Measurements from ENCODE around the gene TMLHE.
"Not testable (repeated sequence)": the region's sequence is repeated elsewhere in the genome, so short reads cannot be mapped to it uniquely, and the experiment has no call there.

The TMLHE gene

GRCh38 chrX:155632431-155633100 is 19.8 kb upstream of the TMLHE start:
- DNase-seq (ENCODE audit: low read depth, low spot score), result no peak

GRCh38 chrX:155620110-155620509 is 7.4 kb upstream of the TMLHE start:
- not testable (repeated sequence) for H3K9ac ChIP-seq (ENCODE audit: insufficient read length, low read depth); H3K36me3 ChIP-seq (ENCODE audit: insufficient read depth, insufficient read length, low read length); H3K4me1 ChIP-seq (ENCODE audit: insufficient read depth, insufficient read length); H3K27me3 ChIP-seq (ENCODE audit: insufficient read depth, insufficient read length); H3K9me3 ChIP-seq (ENCODE audit: insufficient read depth, low read length); H3K4me3 ChIP-seq (ENCODE audit: insufficient read length, low read depth); DNase-seq (ENCODE audit: low read depth, low spot score)

More at GRCh38 chrX:155632431-155633100, 19.8 kb upstream of the TMLHE start:
- Histone ChIP-seq H3K4me3 (ENCODE audit: insufficient read length, low read depth) (no peak overlapping the region), H3K27me3 (ENCODE audit: insufficient read depth, insufficient read length) (no peaks in the 10 kb centered on the region), H3K36me3 (ENCODE audit: insufficient read depth, insufficient read length, low read length) (no peaks in the 10 kb centered on the region), H3K4me1 (ENCODE audit: insufficient read depth, insufficient read length) (no peaks in the 10 kb centered on the region), H3K9ac (ENCODE audit: insufficient read length, low read depth) (no peak overlapping the region), H3K9me3 (ENCODE audit: insufficient read depth, low read length) (no peaks in the 10 kb centered on the region)
- no peak for TF ChIP-seq YY1 (IDR thresholded peaks at IDR 0.05; ENCODE audit: insufficient read depth, insufficient read length)
- no peak for TF ChIP-seq SUZ12 (IDR thresholded peaks at IDR 0.05; ENCODE audit: extremely low read depth, insufficient read depth, insufficient read length)
- TF ChIP-seq ZNF274 (IDR thresholded peaks at IDR 0.05; ENCODE audit: low read depth, low read length), result no peak

- DNase-seq (ENCODE audit: low read depth, low spot score), result no peak
- Histone ChIP-seq H3K36me3 (ENCODE audit: insufficient read depth, insufficient read length, low read length) (no peaks in the 10 kb centered on the region), H3K9ac (ENCODE audit: insufficient read length, low read depth) (no peak overlapping the region), H3K4me1 (ENCODE audit: insufficient read depth, insufficient read length) (no peaks in the 10 kb centered on the region), H3K9me3 (ENCODE audit: insufficient read depth, low read length) (no peaks in the 10 kb centered on the region), H3K27me3 (ENCODE audit: insufficient read depth, insufficient read length) (no peaks in the 10 kb centered on the region), H3K4me3 (ENCODE audit: insufficient read length, low read depth) (no peak overlapping the region)
- TF ChIP-seq SUZ12 (IDR thresholded peaks at IDR 0.05; ENCODE audit: extremely low read depth, insufficient read depth, insufficient read length) (no peak), ZNF274 (IDR thresholded peaks at IDR 0.05; ENCODE audit: low read depth, low read length) (no peak)
Measured at GRCh38 chrX:155615938-155616337, 3.2 kb upstream of the TMLHE start.

- Histone ChIP-seq H3K4me3 (ENCODE audit: insufficient read length, low read depth) (no peak overlapping the region), H3K27me3 (ENCODE audit: insufficient read depth, insufficient read length) (no peaks in the 10 kb centered on the region), H3K9me3 (ENCODE audit: insufficient read depth, low read length) (no peaks in the 10 kb centered on the region), H3K4me1 (ENCODE audit: insufficient read depth, insufficient read length) (no peaks in the 10 kb centered on the region), H3K36me3 (ENCODE audit: insufficient read depth, insufficient read length, low read length) (no peaks in the 10 kb centered on the region), H3K9ac (ENCODE audit: insufficient read length, low read depth) (no peak overlapping the region)
- TF ChIP-seq SUZ12 (IDR thresholded peaks at IDR 0.05; ENCODE audit: extremely low read depth, insufficient read depth, insufficient read length) (no peak), YY1 (IDR thresholded peaks at IDR 0.05; ENCODE audit: insufficient read depth, insufficient read length) (no peak), ZNF274 (IDR thresholded peaks at IDR 0.05; ENCODE audit: low read depth, low read length) (no peak)
- DNase-seq (ENCODE audit: low read depth, low spot score), result no peak
Measured at GRCh38 chrX:155613927-155614559, 1.3 kb upstream of the TMLHE start.

- Histone ChIP-seq H3K4me3 (ENCODE audit: insufficient read length, low read depth) (no peak overlapping the region), H3K9ac (ENCODE audit: insufficient read length, low read depth) (no peak overlapping the region)
- no peak for DNase-seq (ENCODE audit: low read depth, low spot score)
Measured at GRCh38 chrX:155611302-155611701, 1.4 kb downstream of the TMLHE start.

GRCh38 chrX:155592981-155593380 is 19.8 kb downstream of the TMLHE start:
- TF ChIP-seq SUZ12 (IDR thresholded peaks at IDR 0.05; ENCODE audit: extremely low read depth, insufficient read depth, insufficient read length) (no peak), YY1 (IDR thresholded peaks at IDR 0.05; ENCODE audit: insufficient read depth, insufficient read length) (no peak), ZNF274 (IDR thresholded peaks at IDR 0.05; ENCODE audit: low read depth, low read length) (no peak)
- no peaks in the 10 kb centered on the region for H3K27me3 ChIP-seq (ENCODE audit: insufficient read depth, insufficient read length)
- H3K9ac ChIP-seq (ENCODE audit: insufficient read length, low read depth), result no peak overlapping the region
- H3K4me3 ChIP-seq (ENCODE audit: insufficient read length, low read depth), result no peak overlapping the region
- no peaks in the 10 kb centered on the region for H3K36me3 ChIP-seq (ENCODE audit: insufficient read depth, insufficient read length, low read length)
- H3K9me3 ChIP-seq (ENCODE audit: insufficient read depth, low read length), result no peaks in the 10 kb centered on the region
- no peak for DNase-seq (ENCODE audit: low read depth, low spot score)
- no peaks in the 10 kb centered on the region for H3K4me1 ChIP-seq (ENCODE audit: insufficient read depth, insufficient read length)

More at GRCh38 chrX:155611302-155611701, 1.4 kb downstream of the TMLHE start:
- Histone ChIP-seq H3K27me3 (ENCODE audit: insufficient read depth, insufficient read length) (no peaks in the 10 kb centered on the region), H3K9me3 (ENCODE audit: insufficient read depth, low read length) (no peaks in the 10 kb centered on the region), H3K4me1 (ENCODE audit: insufficient read depth, insufficient read length) (no peaks in the 10 kb centered on the region), H3K36me3 (ENCODE audit: insufficient read depth, insufficient read length, low read length) (no peaks in the 10 kb centered on the region)
- TF ChIP-seq ZNF274 (IDR thresholded peaks at IDR 0.05; ENCODE audit: low read depth, low read length) (no peak), YY1 (IDR thresholded peaks at IDR 0.05; ENCODE audit: insufficient read depth, insufficient read length) (no peak), SUZ12 (IDR thresholded peaks at IDR 0.05; ENCODE audit: extremely low read depth, insufficient read depth, insufficient read length) (no peak)

GRCh38 chrX:155592331-155592730 is 20.4 kb downstream of the TMLHE start:
- no peak for TF ChIP-seq YY1 (IDR thresholded peaks at IDR 0.05; ENCODE audit: insufficient read depth, insufficient read length)
- no peak for TF ChIP-seq SUZ12 (IDR thresholded peaks at IDR 0.05; ENCODE audit: extremely low read depth, insufficient read depth, insufficient read length)
- no peaks in the 10 kb centered on the region for H3K27me3 ChIP-seq (ENCODE audit: insufficient read depth, insufficient read length)
- no peak overlapping the region for H3K4me3 ChIP-seq (ENCODE audit: insufficient read length, low read depth)
- no peak overlapping the region for H3K9ac ChIP-seq (ENCODE audit: insufficient read length, low read depth)
- no peaks in the 10 kb centered on the region for H3K9me3 ChIP-seq (ENCODE audit: insufficient read depth, low read length)
- no peaks in the 10 kb centered on the region for H3K36me3 ChIP-seq (ENCODE audit: insufficient read depth, insufficient read length, low read length)
- no peaks in the 10 kb centered on the region for H3K4me1 ChIP-seq (ENCODE audit: insufficient read depth, insufficient read length)
- DNase-seq (ENCODE audit: low read depth, low spot score), result no peak

Data from NT2/D1 (cell line).